ENCODE results near the gene GMEB2.

The GMEB2 gene

DNA sequence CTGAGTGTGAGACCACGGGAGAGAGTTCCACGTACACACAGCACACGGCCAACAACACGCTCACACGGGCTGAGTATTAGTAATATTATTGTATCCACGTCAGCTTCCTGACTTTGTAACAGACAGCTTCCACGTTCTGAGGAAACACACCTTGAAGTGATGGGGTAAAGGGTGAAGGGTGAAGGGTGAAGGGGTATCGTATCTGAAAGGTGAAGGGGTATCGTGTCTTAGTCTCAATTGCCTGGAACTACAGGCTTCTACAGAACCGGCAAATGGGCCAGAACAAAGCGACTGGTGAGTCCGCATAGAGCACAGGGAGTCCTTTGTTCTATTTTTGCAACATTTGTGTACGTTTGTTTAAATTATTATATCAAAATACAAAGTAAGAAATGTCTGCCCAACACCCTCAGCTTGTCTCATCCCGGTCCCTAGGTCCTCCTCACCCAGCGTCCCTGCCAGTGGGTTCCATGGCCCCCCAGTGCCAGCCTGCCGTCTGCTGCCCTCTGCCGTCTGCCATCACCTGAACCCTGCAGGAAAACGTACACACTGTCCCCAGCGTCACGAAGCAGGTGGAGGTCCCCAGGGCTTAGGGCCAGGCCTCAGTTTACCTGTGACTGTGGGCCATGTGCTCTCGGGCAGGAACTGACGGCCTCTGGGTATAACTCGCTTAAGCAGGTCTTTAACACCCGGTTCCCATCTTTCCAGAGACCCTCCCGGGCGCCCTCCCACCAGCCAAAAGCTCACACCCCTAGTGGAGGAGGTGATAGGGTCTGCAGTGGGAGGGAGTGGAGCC, 48.5 kb downstream of the GMEB2 start:
- TF ChIP-seq EZH2 (optimal IDR thresholded peaks at IDR 0.05; ENCODE audit: low read depth, low read length) (no peak), EZH2phosphoT487 (IDR thresholded peaks at IDR 0.05; ENCODE audit: low read length) (no peak), CTCF (IDR thresholded peaks at IDR 0.05; ENCODE audit: low read length) (peak; percentile 47)
- H3K9me2 ChIP-seq (replicated peaks; ENCODE audit: insufficient read depth, low read length): no peaks in the 10 kb centered on the region
- peaks cover 78% of the 10 kb centered on the region for H3K27me3 ChIP-seq (replicated peaks; ENCODE audit: insufficient read depth, low read length)
- no peak overlapping the region for H3K27ac ChIP-seq (ENCODE audit: low read length)
- H3K79me2 ChIP-seq (ENCODE audit: low read length): peaks cover 4% of the 10 kb centered on the region; the same call in 1 of the 2 replicates
- H3K9ac ChIP-seq (ENCODE audit: low read length): no peak overlapping the region
- DNase-seq: no peak
- no peak overlapping the region for H3K4me3 ChIP-seq (ENCODE audit: low read length)
- H3K9me3 ChIP-seq (replicated peaks; ENCODE audit: insufficient read depth, low read length): no peaks in the 10 kb centered on the region
- no peak overlapping the region for H3K4me2 ChIP-seq (ENCODE audit: low read depth, low read length)
- H2AFZ ChIP-seq (ENCODE audit: low read length): no peak overlapping the region
- peaks cover 5% of the 10 kb centered on the region; the same call in 1 of the 2 replicates for H3K4me1 ChIP-seq (ENCODE audit: low read length)
- H3K36me3 ChIP-seq (replicated peaks; ENCODE audit: insufficient read depth, low read length): no peaks in the 10 kb centered on the region
- no peaks in the 10 kb centered on the region for H4K20me1 ChIP-seq (ENCODE audit: insufficient read depth, low read length)
- H3F3A ChIP-seq (ENCODE audit: insufficient read depth, low read length): no peaks in the 10 kb centered on the region

- no peak overlapping the region for H3K4me2 ChIP-seq (ENCODE audit: low read depth, low read length)
- no peak for DNase-seq
- no peak overlapping the region for H2AFZ ChIP-seq (ENCODE audit: low read length)
- peaks cover 69% of the 10 kb centered on the region for H3K27me3 ChIP-seq (replicated peaks; ENCODE audit: insufficient read depth, low read length)
- H3K4me3 ChIP-seq (ENCODE audit: low read length): no peak overlapping the region
- no peak overlapping the region for H3K27ac ChIP-seq (ENCODE audit: low read length)
- peaks cover 5% of the 10 kb centered on the region; the same call in 1 of the 2 replicates for H3K4me1 ChIP-seq (ENCODE audit: low read length)
- H3F3A ChIP-seq (ENCODE audit: insufficient read depth, low read length): no peaks in the 10 kb centered on the region
- no peaks in the 10 kb centered on the region for H4K20me1 ChIP-seq (ENCODE audit: insufficient read depth, low read length)
- H3K79me2 ChIP-seq (ENCODE audit: low read length): peaks cover 4% of the 10 kb centered on the region; the same call in 1 of the 2 replicates
- H3K9me3 ChIP-seq (replicated peaks; ENCODE audit: insufficient read depth, low read length): no peaks in the 10 kb centered on the region
- H3K9ac ChIP-seq (ENCODE audit: low read length): no peak overlapping the region
- no peaks in the 10 kb centered on the region for H3K9me2 ChIP-seq (replicated peaks; ENCODE audit: insufficient read depth, low read length)
- no peak for TF ChIP-seq CTCF (IDR thresholded peaks at IDR 0.05; ENCODE audit: low read length)
- TF ChIP-seq EZH2phosphoT487 (IDR thresholded peaks at IDR 0.05; ENCODE audit: low read length): no peak
- TF ChIP-seq EZH2 (optimal IDR thresholded peaks at IDR 0.05; ENCODE audit: low read depth, low read length): no peak
- H3K36me3 ChIP-seq (replicated peaks; ENCODE audit: insufficient read depth, low read length): no peaks in the 10 kb centered on the region
Measured at GRCh38 chr20:63577317-63577894, 49.5 kb downstream of the GMEB2 start.

- H3K9me2 ChIP-seq (replicated peaks; ENCODE audit: insufficient read depth, low read length): no peaks in the 10 kb centered on the region
- H3K4me3 ChIP-seq (ENCODE audit: low read length): no peak overlapping the region
- peaks cover 4% of the 10 kb centered on the region; the same call in 1 of the 2 replicates for H3K79me2 ChIP-seq (ENCODE audit: low read length)
- H3K9me3 ChIP-seq (replicated peaks; ENCODE audit: insufficient read depth, low read length): no peaks in the 10 kb centered on the region
- no peaks in the 10 kb centered on the region for H4K20me1 ChIP-seq (ENCODE audit: insufficient read depth, low read length)
- H3K9ac ChIP-seq (ENCODE audit: low read length): no peak overlapping the region
- H3K4me2 ChIP-seq (ENCODE audit: low read depth, low read length): no peak overlapping the region
- H3F3A ChIP-seq (ENCODE audit: insufficient read depth, low read length): no peaks in the 10 kb centered on the region
- H3K36me3 ChIP-seq (replicated peaks; ENCODE audit: insufficient read depth, low read length): no peaks in the 10 kb centered on the region
- H2AFZ ChIP-seq (ENCODE audit: low read length): no peak overlapping the region
- no peak overlapping the region for H3K27ac ChIP-seq (ENCODE audit: low read length)
- H3K4me1 ChIP-seq (ENCODE audit: low read length): peaks cover 5% of the 10 kb centered on the region; the same call in 1 of the 2 replicates
- TF ChIP-seq CTCF (IDR thresholded peaks at IDR 0.05; ENCODE audit: low read length) (no peak), EZH2 (optimal IDR thresholded peaks at IDR 0.05; ENCODE audit: low read depth, low read length) (no peak), EZH2phosphoT487 (IDR thresholded peaks at IDR 0.05; ENCODE audit: low read length) (no peak)
- DNase-seq: no peak
- H3K27me3 ChIP-seq (replicated peaks; ENCODE audit: insufficient read depth, low read length): peaks cover 59% of the 10 kb centered on the region
Measured at GRCh38 chr20:63576311-63576710, 50.6 kb downstream of the GMEB2 start.
